Fibroblast of skin of abdomen (primary cell): ENCODE data around the gene KLK11.

Experiments used
- DNase-seq: peaks from one replicate; pipeline ENCODE4 v3.0.0-alpha.2; 2013

The KLK11 gene

GRCh38 chr19:51027873-51028272 lies 1.5 kb upstream of the KLK11 start:
- DNase-seq: no peak

DNA sequence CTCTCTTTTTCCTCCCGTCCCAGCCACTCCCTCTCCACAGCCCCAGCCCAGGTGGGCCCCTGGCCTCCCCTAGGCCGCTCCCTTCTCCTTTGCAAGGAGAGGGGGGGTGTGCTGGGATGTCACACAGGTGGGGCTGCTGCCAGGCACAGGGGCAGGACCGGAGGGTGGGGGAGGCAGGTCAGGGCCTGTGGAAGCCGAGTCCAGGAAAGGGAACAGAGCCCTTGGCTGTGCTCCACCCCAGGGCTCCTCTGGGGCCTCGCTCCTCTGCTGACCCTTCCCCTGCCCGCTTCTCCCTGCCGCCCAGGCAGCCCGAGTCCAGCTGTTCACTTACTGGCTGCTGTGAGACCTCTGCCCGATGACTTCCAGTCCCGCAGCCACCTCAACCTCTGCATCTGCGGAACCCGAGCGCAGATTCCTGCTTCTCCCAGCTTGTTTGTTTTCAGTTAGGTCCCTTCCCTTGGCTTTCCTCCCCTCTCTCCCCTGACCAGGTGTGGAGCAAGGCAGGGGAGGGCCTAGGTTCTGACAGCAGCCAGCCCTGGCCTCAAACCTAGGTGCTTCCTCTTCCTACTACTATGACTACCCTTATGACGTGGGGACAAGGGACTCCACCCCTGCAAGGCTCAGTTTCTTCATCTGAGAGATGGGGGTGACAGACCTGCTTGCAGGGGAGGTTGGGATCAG lies 850 bp upstream of the KLK11 start:
- DNase-seq: no peak

GRCh38 chr19:51025809-51026553 lies 435 bp downstream of the KLK11 start:
- DNase-seq: no peak

- DNase-seq: no peak
Measured at GRCh38 chr19:51025401-51025800, 1.0 kb downstream of the KLK11 start.

DNA sequence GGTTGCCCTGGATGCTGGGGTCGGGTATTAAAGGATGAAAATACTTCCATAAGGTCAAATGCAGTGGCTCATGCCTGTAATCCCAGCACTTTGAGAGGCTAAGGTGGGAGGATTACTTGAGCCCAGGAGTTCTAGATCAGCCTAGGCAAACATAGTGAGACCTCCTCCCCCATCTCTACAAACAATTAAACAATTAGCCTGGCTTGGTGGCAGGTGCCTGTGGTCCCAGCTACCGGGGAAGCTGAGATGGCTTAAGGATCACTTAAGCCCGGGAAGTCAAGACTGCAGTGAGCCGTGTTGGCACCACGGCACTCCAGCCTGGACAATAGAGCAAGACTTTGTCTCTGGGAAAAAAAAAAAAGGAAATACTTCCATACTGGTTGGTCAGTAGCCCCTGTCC lies 1.5 kb downstream of the KLK11 start:
- DNase-seq: no peak

- no peak for DNase-seq
Measured at GRCh38 chr19:51023946-51024345, 2.5 kb downstream of the KLK11 start.

GRCh38 chr19:51022526-51022925 lies 3.9 kb downstream of the KLK11 start:
- no peak for DNase-seq

- peak; percentile 37 for DNase-seq
Measured at GRCh38 chr19:51020988-51021651, 5.3 kb downstream of the KLK11 start.

DNA sequence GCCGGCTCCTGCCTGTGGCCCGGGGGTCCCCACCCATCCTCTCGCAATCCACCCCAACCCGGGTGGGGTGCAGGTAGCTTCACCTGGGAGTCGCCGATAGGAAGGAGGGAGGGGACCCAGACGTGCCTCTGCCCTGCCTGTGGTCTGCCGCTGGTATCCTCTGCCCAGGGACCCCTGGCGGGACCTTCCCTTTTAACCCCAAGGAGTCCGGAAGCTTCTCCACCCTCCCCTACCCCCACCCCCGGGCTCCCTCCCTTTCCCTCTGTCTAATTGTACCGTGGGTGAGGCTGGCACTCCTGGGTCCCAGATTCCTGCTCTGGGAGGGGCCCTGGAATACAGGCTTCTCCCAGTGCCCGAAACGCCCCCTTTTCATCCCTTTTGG lies 6.9 kb downstream of the KLK11 start, which contains the start of gene KLK10:
Gene KLK10 (minus strand): TSS at position 166 of the 382 bp plus-strand sequence. CDS start 579 bp downstream, outside the sequence.
- DNase-seq: no peak

DNA sequence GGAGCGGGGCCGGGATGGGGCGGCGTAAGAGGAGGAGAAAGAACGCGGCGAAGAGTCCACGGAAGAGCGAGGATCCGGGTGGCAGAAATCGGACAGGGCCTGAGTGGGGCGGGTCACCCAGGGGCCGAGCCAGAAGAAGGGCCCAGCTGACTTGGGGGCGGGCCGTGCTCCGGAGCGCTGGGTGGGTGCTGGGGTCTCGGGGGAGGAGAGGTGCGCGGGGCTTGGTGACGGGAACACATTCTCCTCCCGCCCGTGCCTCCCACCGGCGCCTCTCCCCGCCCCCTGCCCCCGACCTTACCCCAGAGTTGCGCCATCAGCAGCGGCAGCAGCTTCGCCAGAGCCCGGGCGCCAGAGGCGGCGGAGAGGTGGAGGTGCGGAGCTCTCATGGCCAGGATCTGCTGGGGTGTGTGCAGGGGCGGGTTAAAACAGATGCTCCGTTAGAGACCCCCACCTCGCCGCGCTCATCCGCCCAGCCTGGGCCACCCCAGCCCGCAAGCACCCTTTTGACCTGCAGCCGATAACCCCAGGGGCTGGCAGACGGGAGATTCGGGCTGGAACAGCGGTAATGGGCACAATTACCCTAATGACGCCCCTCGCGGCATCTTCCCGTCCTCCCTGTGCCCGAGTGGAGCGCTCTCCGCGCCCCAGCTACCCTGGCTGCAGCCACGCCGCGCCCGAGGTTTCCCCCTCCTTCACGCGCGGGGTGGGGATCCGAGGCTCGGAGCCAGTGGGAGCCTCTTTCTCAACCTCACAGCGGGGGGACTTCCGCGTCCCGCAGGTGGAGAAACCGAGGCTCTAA lies 7.5 kb downstream of the KLK11 start:
- no peak for DNase-seq

DNA sequence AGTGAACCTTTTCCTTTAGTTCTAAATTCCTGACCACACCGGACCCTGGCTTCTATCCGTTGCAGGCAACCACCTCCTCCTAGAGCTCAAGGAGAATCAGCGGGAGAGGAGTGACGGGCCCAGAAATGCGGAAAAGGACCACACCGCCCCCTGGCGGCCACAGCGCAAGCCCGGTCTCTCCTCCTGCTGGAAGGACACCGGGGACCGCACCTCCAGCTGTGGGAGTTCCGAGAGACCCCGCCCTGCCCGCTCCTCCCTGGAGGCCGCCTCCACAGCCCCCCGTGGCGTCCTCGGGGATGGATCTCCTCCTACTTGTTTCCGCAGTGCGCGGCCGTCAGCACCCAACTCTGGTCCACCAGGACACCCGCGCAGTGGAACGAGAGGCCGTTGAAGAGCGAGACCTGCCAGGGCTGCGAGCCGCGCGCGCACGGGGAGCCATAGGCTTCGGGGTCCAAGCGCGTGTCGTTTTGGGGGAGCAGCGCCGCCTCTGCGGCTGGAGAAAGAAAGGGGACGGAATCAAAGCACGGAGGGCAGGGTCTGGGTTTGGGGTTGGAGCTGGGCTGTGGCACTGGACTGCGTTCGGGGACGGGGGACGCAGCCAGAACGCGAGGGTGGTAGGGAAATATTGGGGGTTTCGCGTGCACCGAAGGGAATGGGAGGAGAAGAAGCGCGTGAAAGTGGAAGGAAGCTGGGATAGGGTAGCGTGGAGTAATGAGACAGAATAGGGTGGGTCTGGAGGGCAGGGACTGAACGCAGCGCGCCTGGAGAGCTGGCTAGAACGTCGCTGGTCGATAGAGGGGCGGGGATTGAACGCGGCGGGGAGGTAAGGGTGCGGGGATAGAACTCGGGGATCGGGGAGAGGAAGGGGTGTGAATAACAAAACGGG lies 9.4 kb downstream of the KLK11 start:
- peak; percentile 4 for DNase-seq

- no peak for DNase-seq
Measured at GRCh38 chr19:51015691-51016267, 10.6 kb downstream of the KLK11 start.

GRCh38 chr19:51014242-51014641 lies 12.2 kb downstream of the KLK11 start:
- DNase-seq: no peak

GRCh38 chr19:51012661-51013190 lies 13.7 kb downstream of the KLK11 start:
- no peak for DNase-seq

DNA sequence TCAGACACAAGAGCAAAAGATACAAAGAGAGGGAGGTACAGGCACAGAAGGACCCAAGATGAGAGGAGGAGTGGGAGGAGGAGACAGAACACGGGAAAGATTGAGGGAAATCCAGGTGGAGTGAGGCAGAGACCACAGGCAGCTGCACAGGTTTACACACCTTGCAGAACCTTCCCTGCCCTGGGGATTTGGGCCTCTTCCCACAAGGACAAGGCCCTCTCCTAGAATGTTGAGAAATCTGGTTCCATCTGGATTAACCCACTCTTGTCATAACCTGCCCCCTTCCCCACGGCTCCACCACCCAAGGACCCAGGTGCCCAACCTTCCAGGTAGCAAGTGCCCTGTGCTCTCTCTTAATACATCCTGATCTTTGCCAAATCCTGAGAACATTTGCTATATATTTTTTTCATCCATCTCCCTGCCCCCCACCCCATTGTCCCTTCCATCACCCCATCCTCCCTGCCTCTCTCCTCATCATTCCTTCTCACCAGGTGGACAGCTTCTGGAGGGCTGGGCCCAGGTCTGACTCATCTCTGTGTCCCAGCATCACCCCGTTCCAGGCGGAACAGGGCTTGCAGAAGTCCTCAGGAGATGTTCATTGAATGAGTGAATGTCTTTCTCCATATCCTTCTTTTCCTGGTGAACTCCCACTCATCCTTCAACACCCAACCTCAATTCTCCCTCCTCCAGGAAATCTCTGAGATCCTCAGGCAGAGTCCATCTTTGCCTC lies 16.2 kb downstream of the KLK11 start:
- no peak for DNase-seq

GRCh38 chr19:51009061-51009891 lies 17.1 kb downstream of the KLK11 start:
- DNase-seq: no peak

DNA sequence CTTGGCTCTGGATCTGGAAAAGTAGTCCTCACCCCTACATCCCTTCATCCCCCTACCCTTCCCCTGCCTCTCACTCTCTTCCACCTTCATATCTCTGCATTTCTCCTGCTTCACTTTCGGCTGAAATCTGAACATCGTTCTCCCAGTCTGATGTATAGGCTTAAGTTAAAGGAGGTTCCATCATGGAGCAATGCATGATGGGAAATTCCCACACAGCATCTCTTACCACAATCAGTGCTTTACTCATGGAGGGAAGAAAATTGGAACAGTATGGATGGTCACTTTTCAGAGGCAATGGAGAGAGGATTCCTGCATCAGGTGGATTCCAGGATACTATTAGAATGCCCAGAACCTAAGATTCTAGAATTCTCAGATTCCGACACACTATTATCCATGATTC lies 18.9 kb downstream of the KLK11 start:
- no peak for DNase-seq

DNA sequence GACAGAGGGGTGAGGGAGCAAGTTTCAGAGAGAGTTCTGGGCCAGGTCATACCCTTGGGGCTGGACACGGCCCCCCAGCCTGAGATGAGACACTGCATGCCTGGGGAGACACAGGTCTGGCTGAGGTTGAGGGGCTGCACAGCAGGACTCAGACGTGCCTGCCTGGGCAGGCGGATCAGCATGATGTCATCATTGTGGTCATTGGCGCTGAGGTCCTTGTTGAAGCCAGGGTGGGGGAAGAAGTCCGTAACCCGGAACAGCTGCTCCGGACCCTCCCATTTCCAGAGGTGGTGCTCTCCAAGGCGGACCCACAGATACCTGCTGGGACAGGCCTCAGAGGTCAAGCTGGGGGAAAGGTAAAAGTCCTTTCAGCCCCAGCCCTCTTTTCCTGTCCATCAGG lies 20.0 kb downstream of the KLK11 start:
- no peak for DNase-seq

- DNase-seq: no peak
Measured at GRCh38 chr19:51005248-51005647, 21.2 kb downstream of the KLK11 start.
